Endothelial cell of umbilical vein (primary cell): Measurements from ENCODE around the gene SNORC.

Source experiments
- EZH2 ChIP-seq: IDR thresholded peaks from 2 replicates; pipeline ENCODE4 v1.6.1; 2012; ENCODE audit warnings: borderline replicate concordance, low read depth, mild to moderate bottlenecking, moderate library complexity, low read length, inconsistent platforms; ENCODE audit not compliant: severe bottlenecking
- FOS ChIP-seq: IDR thresholded peaks from 2 replicates; pipeline ENCODE4 v1.6.1; 2011; ENCODE audit warnings: mild to moderate bottlenecking, low read length, moderate library complexity, borderline replicate concordance; ENCODE audit not compliant: insufficient read depth
- JUN ChIP-seq: IDR thresholded peaks from 2 replicates; pipeline ENCODE4 v1.6.1; 2011; ENCODE audit warnings: borderline replicate concordance, low read depth; ENCODE audit not compliant: insufficient read length, insufficient read depth
- MYC ChIP-seq: IDR thresholded peaks from one replicate; pipeline ENCODE4 v1.6.1; 2011; ENCODE audit warnings: mild to moderate bottlenecking, low read depth, low read length
- POLR2A ChIP-seq: IDR thresholded peaks from 2 replicates; pipeline ENCODE4 v1.6.1; 2012; ENCODE audit warnings: low read depth, mild to moderate bottlenecking, control low read depth, low read length
- POLR2AphosphoS5 ChIP-seq: IDR thresholded peaks from 2 replicates; pipeline ENCODE4 v1.6.1; 2012; ENCODE audit warnings: low read depth, mild to moderate bottlenecking, control low read depth, low read length, moderate library complexity; ENCODE audit not compliant: insufficient read depth
- TF ChIP-seq, protein P1 (sequence below), 2 donors: IDR thresholded peaks; 1 replicate in 1 of 2; 2 replicates in 1 of 2; pipeline ENCODE4 v1.5.1; 2011; ENCODE audit warnings: low read length in 2 of 2, mild to moderate bottlenecking in 2 of 2, moderate library complexity in 2 of 2, control low read depth in 1 of 2, inconsistent platforms in 1 of 2, low read depth in 1 of 2; ENCODE audit not compliant: insufficient read depth in 1 of 2; ENCODE audit errors: extremely low read depth in 1 of 2
- TF ChIP-seq, protein P2 (sequence below): IDR thresholded peaks from 2 replicates; pipeline ENCODE4 v1.6.1; 2011; ENCODE audit not compliant: insufficient read depth, insufficient read length

DNA sequence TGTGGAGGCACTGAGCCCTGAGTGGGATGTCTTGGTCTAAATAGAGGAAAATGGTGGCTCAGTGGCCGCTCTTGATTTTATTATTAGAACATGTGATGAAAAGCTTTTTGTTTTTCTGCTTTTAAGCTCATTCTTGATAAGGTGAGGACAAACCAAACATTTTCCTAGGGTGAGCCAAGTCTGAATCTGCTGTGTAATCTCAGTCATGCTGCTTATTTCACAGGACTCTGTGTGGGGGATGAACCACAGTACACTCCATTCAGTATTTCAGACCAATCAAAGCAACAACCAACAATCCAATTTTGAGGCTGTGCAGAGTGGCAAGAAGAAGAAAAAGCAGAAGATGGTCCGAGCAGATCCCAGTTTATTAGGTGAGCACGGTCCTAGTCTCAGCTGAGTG is 20.0 kb upstream of the SNORC start:
- no peak for TF ChIP-seq POLR2A
- TF ChIP-seq, protein P1, sequence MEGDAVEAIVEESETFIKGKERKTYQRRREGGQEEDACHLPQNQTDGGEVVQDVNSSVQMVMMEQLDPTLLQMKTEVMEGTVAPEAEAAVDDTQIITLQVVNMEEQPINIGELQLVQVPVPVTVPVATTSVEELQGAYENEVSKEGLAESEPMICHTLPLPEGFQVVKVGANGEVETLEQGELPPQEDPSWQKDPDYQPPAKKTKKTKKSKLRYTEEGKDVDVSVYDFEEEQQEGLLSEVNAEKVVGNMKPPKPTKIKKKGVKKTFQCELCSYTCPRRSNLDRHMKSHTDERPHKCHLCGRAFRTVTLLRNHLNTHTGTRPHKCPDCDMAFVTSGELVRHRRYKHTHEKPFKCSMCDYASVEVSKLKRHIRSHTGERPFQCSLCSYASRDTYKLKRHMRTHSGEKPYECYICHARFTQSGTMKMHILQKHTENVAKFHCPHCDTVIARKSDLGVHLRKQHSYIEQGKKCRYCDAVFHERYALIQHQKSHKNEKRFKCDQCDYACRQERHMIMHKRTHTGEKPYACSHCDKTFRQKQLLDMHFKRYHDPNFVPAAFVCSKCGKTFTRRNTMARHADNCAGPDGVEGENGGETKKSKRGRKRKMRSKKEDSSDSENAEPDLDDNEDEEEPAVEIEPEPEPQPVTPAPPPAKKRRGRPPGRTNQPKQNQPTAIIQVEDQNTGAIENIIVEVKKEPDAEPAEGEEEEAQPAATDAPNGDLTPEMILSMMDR (IDR thresholded peaks at IDR 0.05; ENCODE audit: extremely low read depth in 1 of 2, insufficient read depth in 1 of 2, low read depth in 1 of 2, low read length in 2 of 2), result no peak
- no peak for TF ChIP-seq POLR2AphosphoS5
- TF ChIP-seq MYC, result no peak
- TF ChIP-seq, protein P2, sequence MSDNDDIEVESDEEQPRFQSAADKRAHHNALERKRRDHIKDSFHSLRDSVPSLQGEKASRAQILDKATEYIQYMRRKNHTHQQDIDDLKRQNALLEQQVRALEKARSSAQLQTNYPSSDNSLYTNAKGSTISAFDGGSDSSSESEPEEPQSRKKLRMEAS, result no peak
- TF ChIP-seq EZH2, result no peak
- no peak for TF ChIP-seq JUN
- no peak for TF ChIP-seq FOS
